Caco-2 (cell line): Measurements from ENCODE around the gene XPNPEP1. TPM values are rescaled to one million over a fixed set of nuclear protein-coding genes. Genes with fewer than 3 reads are reported as not detected.

Experiments used
- BruUV-seq: library from RNA; stranded (reverse); fragments of 400-500 nt; replicated peaks from 2 replicates; lab custom pipeline; 2021; lab: Mats Ljungman, UMichigan
- CTCF ChIA-PET: fragments of 300-600 bp; sonication (Branson Sonifier 250); formaldehyde crosslinking; loops from one replicate; lab custom pipeline; 2022; ENCODE audit warnings: antibody characterized with exemption; lab: Charles Lee
- POLR2A ChIA-PET: fragments of 300-600 bp; sonication (Branson Sonifier 250); formaldehyde crosslinking; loops from one replicate; lab custom pipeline; 2022; ENCODE audit warnings: antibody characterized with exemption; lab: Charles Lee
- DNase-seq, 2 experiments: peaks; one replicate each; pipeline versions ENCODE4 v3.0.0 to v3.0.0-alpha.2; 2020 to 2022
- H3K27me3 ChIP-seq: replicated peaks from 2 replicates; pipeline ENCODE4 v1.6.0; 2011; ENCODE audit warnings: low read length; ENCODE audit not compliant: control insufficient read depth, insufficient read depth
- H3K36me3 ChIP-seq: 2 replicates; pipeline ENCODE4 v1.5.1; 2011; ENCODE audit warnings: low read length; ENCODE audit not compliant: control insufficient read depth, insufficient read depth
- H3K4me1 ChIP-seq: fragments of 250-450 bp; sonication (Bioruptor Pico); 2 replicates; pipeline ENCODE4 v1.5.1; 2020; ENCODE audit warnings: mild to moderate bottlenecking
- H3K4me3 ChIP-seq: 2 replicates; pipeline ENCODE4 v1.5.1; 2011; ENCODE audit warnings: low read depth, mild to moderate bottlenecking, control low read depth, low read length
- H3K9me3 ChIP-seq: fragments of 250-450 bp; sonication (Bioruptor Pico); 2 replicates; pipeline ENCODE4 v1.5.1; 2020; ENCODE audit warnings: mild to moderate bottlenecking, moderate library complexity
- H3K27ac Mint-ChIP-seq: one replicate; pipeline ENCODE4 v1.8.0; 2022; ENCODE audit warnings: mixed read lengths; ENCODE audit not compliant: unreplicated experiment
- H3K27me3 Mint-ChIP-seq: one replicate; pipeline ENCODE4 v1.8.0; 2022; ENCODE audit warnings: mixed read lengths; ENCODE audit not compliant: insufficient read depth, unreplicated experiment
- H3K36me3 Mint-ChIP-seq: one replicate; pipeline ENCODE4 v1.8.0; 2022; ENCODE audit warnings: mild to moderate bottlenecking, mixed read lengths; ENCODE audit not compliant: insufficient read depth, unreplicated experiment
- H3K4me1 Mint-ChIP-seq: one replicate; pipeline ENCODE4 v1.8.0; 2022; ENCODE audit warnings: low read depth, mixed read lengths; ENCODE audit not compliant: unreplicated experiment
- H3K4me3 Mint-ChIP-seq: one replicate; pipeline ENCODE4 v1.8.0; 2022; ENCODE audit warnings: mild to moderate bottlenecking, moderate library complexity, mixed read lengths; ENCODE audit not compliant: unreplicated experiment
- H3K9me3 Mint-ChIP-seq: one replicate; pipeline ENCODE4 v1.8.0; 2022; ENCODE audit warnings: mixed read lengths; ENCODE audit not compliant: unreplicated experiment
- CTCF ChIP-seq, 2 experiments: fragments of 200-600 bp in 1 of 2; IDR thresholded peaks; 1 replicate in 1 of 2; 2 replicates in 1 of 2; pipeline versions ENCODE4 v1.5.1 to v1.8.0; 2011 to 2022; ENCODE audit warnings: antibody characterized with exemption in 1 of 2, control low read depth in 1 of 2, inconsistent platforms in 1 of 2, low read depth in 1 of 2, low read length in 1 of 2, mild to moderate bottlenecking in 1 of 2, moderate library complexity in 1 of 2; ENCODE audit not compliant: insufficient read depth in 1 of 2, severe bottlenecking in 1 of 2, unreplicated experiment in 1 of 2
- intact Hi-C: fragments of 100-400 bp; cut with micrococcal nuclease; formaldehyde crosslinking; loops from one replicate; pipeline ENCODE4 v1.10.0; 2022; ENCODE audit not compliant: unreplicated experiment
- total RNA-seq: library from RNA; stranded (reverse); gene quantifications from 2 replicates; pipeline ENCODE4 v1.2.3, GENCODE V29; 2022

XPNPEP1 gene
- total RNA-seq, 1 experiment from 2014 or later = 92.4 TPM

DNA sequence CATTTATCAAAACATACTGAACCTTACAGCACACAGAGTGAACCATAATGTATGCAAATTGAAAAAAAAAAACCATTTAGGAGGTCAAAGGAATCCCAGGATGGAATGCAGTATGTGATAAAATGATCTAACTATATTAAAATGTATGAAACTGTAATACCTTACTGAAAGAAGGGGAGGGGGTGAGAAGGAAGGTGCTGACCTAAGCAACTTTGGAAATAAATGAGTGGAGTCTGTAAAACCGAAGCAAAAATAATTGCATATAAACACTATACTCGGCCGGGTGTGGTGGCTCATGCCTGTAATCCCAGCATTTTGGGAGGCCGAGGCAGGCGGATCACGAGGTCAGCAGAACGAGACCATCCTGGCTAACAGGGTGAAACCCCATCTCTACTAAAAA lies 69.4 kb downstream of the XPNPEP1 start:
- BruUV-seq = no TSS peak
- DNase-seq = no peak
- Histone ChIP-seq H3K4me3 (no peak overlapping the region), H3K4me1 (no peaks in the 10 kb centered on the region; the same call in 1 of the 2 replicates), H3K9me3 (no peaks in the 10 kb centered on the region), H3K36me3 (no peaks in the 10 kb centered on the region), H3K27me3 (no peaks in the 10 kb centered on the region)
- ChIA-PET POLR2A (no interaction called here), CTCF (no interaction called here)
- Mint-ChIP-seq H3K36me3 (no peaks in the 10 kb centered on the region), H3K4me3 (no peak overlapping the region), H3K9me3 (no peaks in the 10 kb centered on the region), H3K27me3 (peaks cover 5% of the 10 kb centered on the region), H3K4me1 (peaks cover 7% of the 10 kb centered on the region), H3K27ac (no peak overlapping the region)
- TF ChIP-seq CTCF (IDR thresholded peaks at IDR 0.05; ENCODE audit: insufficient read depth in 1 of 2, low read depth in 1 of 2, low read length in 1 of 2, severe bottlenecking in 1 of 2, unreplicated experiment in 1 of 2) = no peak
- intact Hi-C loops = loop anchor here (2.0 to 10.0 kb wide), 4 partner anchors 79 to 1309 kb away; no protein-coding TSS in a partner anchor

GRCh38 chr10:109852475-109853037 lies 70.8 kb downstream of the XPNPEP1 start:
- Mint-ChIP-seq H3K4me1 (peaks cover 7% of the 10 kb centered on the region), H3K36me3 (no peaks in the 10 kb centered on the region), H3K4me3 (no peak overlapping the region), H3K27ac (no peak overlapping the region), H3K9me3 (no peaks in the 10 kb centered on the region), H3K27me3 (peaks cover 6% of the 10 kb centered on the region)
- no TSS peak for BruUV-seq
- H3K4me3 ChIP-seq = no peak overlapping the region
- no peaks in the 10 kb centered on the region for H3K36me3 ChIP-seq
- peak; percentile 71 to 81 for DNase-seq
- intact Hi-C loops = loop anchor here (2.0 to 10.0 kb wide), 4 partner anchors 78 to 1308 kb away; no protein-coding TSS in a partner anchor
- H3K4me1 ChIP-seq = no peaks in the 10 kb centered on the region; the same call in 1 of the 2 replicates
- H3K27me3 ChIP-seq = no peaks in the 10 kb centered on the region
- peak; percentile 89 to 95 for TF ChIP-seq CTCF (IDR thresholded peaks at IDR 0.05; ENCODE audit: insufficient read depth in 1 of 2, low read depth in 1 of 2, low read length in 1 of 2, severe bottlenecking in 1 of 2, unreplicated experiment in 1 of 2)
- ChIA-PET POLR2A (no interaction called here), CTCF (interaction anchor here (1.0 to 1.5 kb wide), 3 partner anchors 69 to 79 kb away, joined by 3 to 7 read pairs (median 3); no protein-coding TSS in a partner anchor)
- no peaks in the 10 kb centered on the region for H3K9me3 ChIP-seq

DNA sequence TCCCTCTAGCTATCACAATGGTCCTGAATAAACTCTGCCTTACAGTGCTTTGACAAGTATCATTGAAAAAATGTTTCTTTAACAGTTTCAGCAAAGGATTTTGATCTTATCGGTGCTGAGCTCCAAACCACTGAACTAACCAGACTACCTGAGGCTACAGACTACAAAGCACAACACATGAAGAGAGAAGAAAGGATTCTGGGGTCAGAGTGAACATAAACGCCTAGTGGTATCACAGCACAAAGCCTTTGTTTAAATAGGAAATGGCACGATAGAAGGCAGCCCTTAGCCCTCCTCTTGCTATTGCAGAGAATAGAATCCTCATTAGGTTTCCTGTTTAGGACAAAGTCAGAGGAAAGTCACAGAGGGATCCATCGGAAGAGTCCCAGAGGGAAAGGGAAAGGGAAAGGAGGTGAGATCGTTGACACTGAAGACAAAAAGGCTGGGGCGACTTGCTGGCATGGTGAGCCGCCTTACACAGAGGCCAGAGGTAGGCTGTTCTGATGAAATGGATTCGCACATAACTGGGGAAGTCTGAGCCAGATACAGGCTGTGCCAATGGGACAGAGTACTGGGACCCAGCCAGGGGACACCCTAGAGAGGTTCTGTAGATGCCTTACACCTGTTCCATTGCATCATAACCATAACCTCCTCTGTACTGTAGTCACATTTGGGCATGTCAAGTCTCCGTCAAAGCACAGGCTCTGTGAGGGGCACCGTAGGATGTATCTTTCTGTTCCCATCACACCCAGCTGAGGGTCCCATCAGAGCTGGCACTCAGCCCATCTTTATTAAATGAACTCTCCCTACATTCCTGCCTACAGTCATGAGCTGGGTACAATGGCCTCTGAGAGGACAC lies 71.5 kb downstream of the XPNPEP1 start:
- no peak for DNase-seq
- TF ChIP-seq CTCF (IDR thresholded peaks at IDR 0.05; ENCODE audit: insufficient read depth in 1 of 2, low read depth in 1 of 2, low read length in 1 of 2, severe bottlenecking in 1 of 2, unreplicated experiment in 1 of 2) = no peak
- Mint-ChIP-seq H3K36me3 (no peaks in the 10 kb centered on the region), H3K4me3 (no peak overlapping the region), H3K9me3 (no peaks in the 10 kb centered on the region), H3K27me3 (peaks cover 8% of the 10 kb centered on the region), H3K4me1 (peaks cover 7% of the 10 kb centered on the region), H3K27ac (no peak overlapping the region)
- no peaks in the 10 kb centered on the region for H3K36me3 ChIP-seq
- POLR2A ChIA-PET = no interaction called here
- intact Hi-C loops = loop anchor here (2.0 to 10.0 kb wide), 4 partner anchors 77 to 1307 kb away; no protein-coding TSS in a partner anchor
- no peaks in the 10 kb centered on the region for H3K27me3 ChIP-seq
- CTCF ChIA-PET = interaction anchor here (1.0 to 1.5 kb wide), 3 partner anchors 68 to 78 kb away, joined by 3 to 7 read pairs (median 3); no protein-coding TSS in a partner anchor
- no TSS peak for BruUV-seq
- H3K4me3 ChIP-seq = no peak overlapping the region
- H3K9me3 ChIP-seq = no peaks in the 10 kb centered on the region
- no peaks in the 10 kb centered on the region; the same call in 1 of the 2 replicates for H3K4me1 ChIP-seq
